ENCODE results near the gene MAT2B. TPM values are rescaled to one million over a fixed set of nuclear protein-coding genes. Genes with fewer than 3 reads are reported as not detected.

The MAT2B gene
- total RNA-seq, 6 donors from 2014 or later, result 23.3 to 85.3 (median 50.4) TPM

DNA sequence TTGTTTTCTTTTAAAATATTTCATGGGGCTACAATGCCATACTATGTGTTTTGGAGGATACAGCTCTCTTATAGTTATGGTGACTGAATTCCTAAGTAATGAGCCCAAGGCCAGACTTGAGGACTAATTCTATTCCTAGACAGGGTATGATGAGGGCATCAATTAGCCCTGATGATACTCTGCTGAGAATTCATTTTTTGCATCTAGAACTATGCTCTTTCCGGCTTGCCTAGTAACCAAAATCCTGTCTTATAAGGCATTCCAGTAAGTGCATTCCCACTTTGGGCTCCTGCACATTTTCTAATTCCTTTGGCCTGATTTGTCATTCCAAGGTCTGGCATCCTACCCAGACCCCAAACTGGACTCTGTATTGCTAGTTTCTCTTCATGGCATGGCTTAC is 62.4 kb downstream of the MAT2B start:
- ATAC-seq (ENCODE audit: low FRiP score in 2 of 2) (no peak), DNase-seq (no peak)
- TF ChIP-seq, protein P1, sequence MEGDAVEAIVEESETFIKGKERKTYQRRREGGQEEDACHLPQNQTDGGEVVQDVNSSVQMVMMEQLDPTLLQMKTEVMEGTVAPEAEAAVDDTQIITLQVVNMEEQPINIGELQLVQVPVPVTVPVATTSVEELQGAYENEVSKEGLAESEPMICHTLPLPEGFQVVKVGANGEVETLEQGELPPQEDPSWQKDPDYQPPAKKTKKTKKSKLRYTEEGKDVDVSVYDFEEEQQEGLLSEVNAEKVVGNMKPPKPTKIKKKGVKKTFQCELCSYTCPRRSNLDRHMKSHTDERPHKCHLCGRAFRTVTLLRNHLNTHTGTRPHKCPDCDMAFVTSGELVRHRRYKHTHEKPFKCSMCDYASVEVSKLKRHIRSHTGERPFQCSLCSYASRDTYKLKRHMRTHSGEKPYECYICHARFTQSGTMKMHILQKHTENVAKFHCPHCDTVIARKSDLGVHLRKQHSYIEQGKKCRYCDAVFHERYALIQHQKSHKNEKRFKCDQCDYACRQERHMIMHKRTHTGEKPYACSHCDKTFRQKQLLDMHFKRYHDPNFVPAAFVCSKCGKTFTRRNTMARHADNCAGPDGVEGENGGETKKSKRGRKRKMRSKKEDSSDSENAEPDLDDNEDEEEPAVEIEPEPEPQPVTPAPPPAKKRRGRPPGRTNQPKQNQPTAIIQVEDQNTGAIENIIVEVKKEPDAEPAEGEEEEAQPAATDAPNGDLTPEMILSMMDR (IDR thresholded peaks at IDR 0.05), result no peak
- TF ChIP-seq EP300 (IDR thresholded peaks at IDR 0.05), result no peak
- no peak for TF ChIP-seq POLR2AphosphoS5 (IDR thresholded peaks at IDR 0.05)
- TF ChIP-seq POLR2A (IDR thresholded peaks at IDR 0.05), result no peak

More for the DNA sequence above, 62.4 kb downstream of the MAT2B start:
- peaks cover 14 to 21% (median 15%) of the 10 kb centered on the region in 4 donors for H3K4me1 ChIP-seq
- peaks cover 0 to 10% (median 0%) of the 10 kb centered on the region in 4 donors for H3K27me3 ChIP-seq
- H3K27ac ChIP-seq, result no peak overlapping the region
- WGBS, 2 donors, result 90 to 94% methylated on average over 1 of the region's 1 CpG
- no peaks in the 10 kb centered on the region for H3K9me3 ChIP-seq
- no peaks in the 10 kb centered on the region for H3K36me3 ChIP-seq
- H3K4me3 ChIP-seq, result no peak overlapping the region

Other genes starting within 250 kb of the MAT2B start
- gene CCNG1, start 68.0 kb upstream of the MAT2B start, total RNA-seq, result 100 to 1,000 TPM in 1 of 6 donors, 10 to 100 TPM in 5; 52.5 to 118 (median 73.8) TPM
- 10 to 100 TPM in 2 of 6 donors, 1 to 10 TPM in 4; 3.1 to 25.6 (median 7.9) TPM for gene NUDCD2, start 45.5 kb upstream of the MAT2B start, total RNA-seq
- 1 to 10 TPM in 5 of 6 donors, under 1 TPM in 1; 0.74 to 4.2 (median 1.9) TPM for gene HMMR, start 45.0 kb upstream of the MAT2B start, total RNA-seq